Loucy (cell line): ENCODE measurements around the gene PCDHA5.
"Not testable (repeated sequence)": the region's sequence is repeated elsewhere in the genome, so short reads cannot be mapped to it uniquely, and the experiment has no call there.

Experiments used
- H2AFZ ChIP-seq: fragments of 200-600 bp; sonication (generic); 2 replicates; pipeline ENCODE4 v1.6.0; 2016; ENCODE audit warnings: antibody characterized with exemption, mild to moderate bottlenecking, low read length, moderate library complexity
- H3F3A ChIP-seq: fragments of 200-600 bp; 2 replicates; pipeline ENCODE4 v1.6.0; 2016; ENCODE audit warnings: antibody characterized with exemption, low read depth, mild to moderate bottlenecking
- H3K27me3 ChIP-seq: fragments of 200-600 bp; sonication (generic); 2 replicates; pipeline ENCODE4 v1.6.1; 2014; ENCODE audit warnings: low read length, mild to moderate bottlenecking; ENCODE audit not compliant: insufficient read depth, poor library complexity, severe bottlenecking
- H3K36me3 ChIP-seq: fragments of 200-600 bp; sonication (generic); 2 replicates; pipeline ENCODE4 v1.6.1; 2016; ENCODE audit warnings: low read length; ENCODE audit not compliant: insufficient read depth
- H3K4me1 ChIP-seq: fragments of 200-600 bp; sonication (generic); 2 replicates; pipeline ENCODE4 v1.5.1; 2014; ENCODE audit warnings: low read length, mild to moderate bottlenecking; ENCODE audit not compliant: insufficient read depth, poor library complexity, severe bottlenecking
- H3K4me2 ChIP-seq: fragments of 200-600 bp; sonication (generic); 2 replicates; pipeline ENCODE4 v1.6.0; 2014; ENCODE audit warnings: antibody characterized with exemption, low read length, low read depth, mild to moderate bottlenecking; ENCODE audit not compliant: poor library complexity, severe bottlenecking
- H3K4me3 ChIP-seq: fragments of 200-600 bp; sonication (generic); 2 replicates; pipeline ENCODE4 v1.5.1; 2014; ENCODE audit warnings: low read length, mild to moderate bottlenecking, mixed read lengths; ENCODE audit not compliant: poor library complexity, severe bottlenecking
- H3K79me2 ChIP-seq: fragments of 200-600 bp; sonication (generic); 2 replicates; pipeline ENCODE4 v1.6.1; 2014; ENCODE audit warnings: low read length; ENCODE audit not compliant: insufficient read depth
- H3K9ac ChIP-seq: fragments of 200-600 bp; sonication (generic); 2 replicates; pipeline ENCODE4 v1.6.0; 2014; ENCODE audit warnings: mild to moderate bottlenecking, low read depth, low read length, moderate library complexity; ENCODE audit not compliant: poor library complexity, severe bottlenecking
- H3K9me2 ChIP-seq: fragments of 200-600 bp; sonication (generic); replicated peaks from 2 replicates; pipeline ENCODE4 v1.6.1; 2016; ENCODE audit warnings: low read depth, low read length, mixed read lengths
- H3K9me3 ChIP-seq: fragments of 200-600 bp; sonication (generic); 2 replicates; pipeline ENCODE4 v1.6.1; 2014; ENCODE audit warnings: mild to moderate bottlenecking, antibody characterized with exemption, low read length, low read depth; ENCODE audit not compliant: insufficient read depth
- H4K20me1 ChIP-seq: fragments of 200-600 bp; sonication (generic); 2 replicates; pipeline ENCODE4 v1.6.0; 2014; ENCODE audit warnings: antibody characterized with exemption, low read length, mild to moderate bottlenecking; ENCODE audit not compliant: insufficient read depth, poor library complexity, severe bottlenecking
- CTCF ChIP-seq: fragments of 200-600 bp; sonication (generic); conservative IDR thresholded peaks from 2 replicates; pipeline ENCODE4 v1.5.1; 2014; ENCODE audit warnings: mild to moderate bottlenecking, antibody characterized with exemption, low read length
- EZH2phosphoT487 ChIP-seq: fragments of 200-600 bp; IDR thresholded peaks from 2 replicates; pipeline ENCODE4 v1.6.1; 2018; ENCODE audit warnings: antibody characterized with exemption, mild to moderate bottlenecking, moderate library complexity, borderline replicate concordance

Gene PCDHA5

GRCh38 chr5:140796718-140797095 is 24.7 kb upstream of the PCDHA5 start:
- no peaks in the 10 kb centered on the region for H3K9me3 ChIP-seq

GRCh38 chr5:140800816-140801493 is 20.5 kb upstream of the PCDHA5 start, which contains the start of gene PCDHA3:
PCDHA3 (plus strand) TSS chr5:140801057.
- Histone ChIP-seq H3K4me3 (no peak within 1 kb of the TSS), H3F3A (no peaks in the 10 kb centered on the region), H3K9ac (no peak within 1 kb of the TSS), H3K9me3 (no peaks in the 10 kb centered on the region), H3K27me3 (no peaks in the 10 kb centered on the region), H3K4me2 (no peak within 1 kb of the TSS), H2AFZ (no peak within 1 kb of the TSS), H4K20me1 (no peaks in the 10 kb centered on the region), H3K9me2 (no peaks in the 10 kb centered on the region), H3K36me3 (no peaks in the 10 kb centered on the region), H3K79me2 (no peaks in the 10 kb centered on the region), H3K4me1 (no peaks in the 10 kb centered on the region)
- no peak for TF ChIP-seq EZH2phosphoT487
- no peak for TF ChIP-seq CTCF

More at GRCh38 chr5:140796718-140797095, 24.7 kb upstream of the PCDHA5 start:
- TF ChIP-seq EZH2phosphoT487: no peak
- TF ChIP-seq CTCF: no peak
- Histone ChIP-seq H3K4me2 (no peak overlapping the region), H2AFZ (no peak overlapping the region), H3K4me3 (no peak overlapping the region), H3K4me1 (no peaks in the 10 kb centered on the region), H3K79me2 (no peaks in the 10 kb centered on the region), H3F3A (no peaks in the 10 kb centered on the region), H4K20me1 (no peaks in the 10 kb centered on the region), H3K36me3 (no peaks in the 10 kb centered on the region), H3K27me3 (no peaks in the 10 kb centered on the region), H3K9me2 (no peaks in the 10 kb centered on the region), H3K9ac (no peak overlapping the region)

GRCh38 chr5:140801494-140801841 is 19.9 kb upstream of the PCDHA5 start:
- no peaks in the 10 kb centered on the region for H3K36me3 ChIP-seq
- no peaks in the 10 kb centered on the region for H3K27me3 ChIP-seq
- H3K4me3 ChIP-seq: no peak overlapping the region
- H3K9me2 ChIP-seq: no peaks in the 10 kb centered on the region
- no peak for TF ChIP-seq EZH2phosphoT487
- no peak for TF ChIP-seq CTCF
- H4K20me1 ChIP-seq: no peaks in the 10 kb centered on the region
- H3K4me1 ChIP-seq: no peaks in the 10 kb centered on the region
- H2AFZ ChIP-seq: no peak overlapping the region
- H3K9me3 ChIP-seq: no peaks in the 10 kb centered on the region
- no peaks in the 10 kb centered on the region for H3F3A ChIP-seq
- H3K4me2 ChIP-seq: no peak overlapping the region
- H3K9ac ChIP-seq: no peak overlapping the region
- no peaks in the 10 kb centered on the region for H3K79me2 ChIP-seq

GRCh38 chr5:140802381-140802780 is 19.0 kb upstream of the PCDHA5 start:
- H4K20me1 ChIP-seq, H3K4me2 ChIP-seq, H3K79me2 ChIP-seq, H3K9ac ChIP-seq, H2AFZ ChIP-seq, H3K4me1 ChIP-seq, H3K9me2 ChIP-seq, H3F3A ChIP-seq, H3K4me3 ChIP-seq, H3K36me3 ChIP-seq, H3K27me3 ChIP-seq, H3K9me3 ChIP-seq: not testable (repeated sequence)
